Activated CD8-positive, alpha-beta memory T cell treated with anti-CD3 and anti-CD28 coated beads, Interleukin-2, amount 50 U/mL, for 1 hour (primary cell): Measurements from ENCODE around the gene FEM1C.
"Not testable (repeated sequence)": the region's sequence is repeated elsewhere in the genome, so short reads cannot be mapped to it uniquely, and the experiment has no call there.

Source experiments
- DNase-seq: peaks from one replicate; pipeline ENCODE4 v3.0.0-alpha.2; 2020; ENCODE audit errors: extremely low read depth

The FEM1C gene

DNA sequence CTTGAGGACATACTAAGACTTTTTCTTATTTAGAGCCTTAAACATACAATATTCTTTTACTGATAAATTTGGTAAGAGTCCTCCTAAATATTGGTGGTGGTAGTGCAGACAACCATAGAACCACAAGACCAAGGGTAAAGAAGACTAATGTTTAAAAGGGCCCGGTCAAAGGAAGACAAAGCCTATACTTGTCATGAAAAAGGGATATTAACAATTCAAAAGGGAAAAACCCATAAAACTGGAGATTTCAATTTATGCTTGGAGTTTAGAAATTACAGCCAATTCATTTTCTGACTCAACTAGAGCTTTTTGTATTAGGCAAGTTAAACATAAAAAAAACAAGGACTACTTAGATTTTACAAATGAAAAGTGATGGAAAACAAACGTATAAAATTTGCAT lies 24.4 kb downstream of the FEM1C start:
- DNase-seq, result no peak

DNA sequence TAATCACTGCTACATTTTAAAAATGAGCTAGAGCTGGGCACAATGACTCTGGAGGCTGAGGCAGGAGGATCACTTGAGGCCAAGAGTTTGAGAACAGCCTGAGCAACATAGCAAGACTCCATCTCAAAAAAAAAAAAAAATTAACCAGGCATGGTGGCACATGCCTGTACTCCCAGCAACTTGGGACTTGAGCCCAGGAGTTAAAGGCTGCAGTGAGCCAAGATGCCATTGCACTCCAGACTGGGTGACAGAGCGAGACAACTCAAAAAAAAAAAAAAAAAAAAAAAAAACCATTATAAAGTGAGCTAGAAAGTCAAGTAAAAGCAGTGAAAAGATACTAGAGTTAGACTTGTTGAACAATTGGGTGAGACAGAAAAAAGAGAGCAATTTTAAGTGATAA lies 28.2 kb downstream of the FEM1C start:
- DNase-seq, result no peak

DNA sequence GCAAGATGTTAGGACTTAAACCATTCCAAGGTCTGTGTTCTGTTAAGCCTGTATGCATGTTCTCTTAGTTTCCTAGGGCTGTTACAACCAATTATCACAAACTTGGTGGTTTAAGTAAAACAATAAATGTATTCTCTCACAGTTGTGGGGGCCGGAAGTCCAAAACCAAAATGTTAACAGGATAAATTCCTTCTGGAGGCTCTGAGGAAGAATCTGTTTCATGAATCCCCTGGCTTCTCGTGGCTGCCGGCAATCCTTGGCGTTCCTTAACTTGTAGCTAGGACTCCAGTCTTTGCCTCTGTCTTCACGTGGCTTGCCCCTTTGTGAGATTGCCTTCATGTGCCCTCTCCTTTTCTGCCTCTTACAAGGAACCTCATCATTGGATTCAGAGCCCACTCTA lies 30.4 kb downstream of the FEM1C start:
- DNase-seq, result no peak

DNA sequence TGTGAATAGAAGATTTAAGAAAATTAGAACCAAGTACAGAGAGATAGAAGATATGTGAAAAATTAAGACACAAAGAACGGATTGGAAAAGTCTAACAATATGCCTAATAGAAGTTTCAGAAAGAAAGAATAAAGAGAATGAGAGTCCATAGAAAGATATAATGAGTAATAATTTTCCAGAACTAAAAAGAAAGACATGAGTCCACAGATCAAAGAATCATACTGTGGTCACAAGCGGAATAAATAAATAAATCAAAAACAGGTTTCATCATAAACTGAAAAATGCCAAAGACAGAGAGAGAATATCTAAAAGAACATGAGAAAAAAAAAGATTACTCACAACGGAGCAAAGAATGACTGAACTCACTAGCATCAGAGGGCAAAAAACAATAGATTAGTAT lies 32.9 kb downstream of the FEM1C start:
- DNase-seq, result no peak

DNA sequence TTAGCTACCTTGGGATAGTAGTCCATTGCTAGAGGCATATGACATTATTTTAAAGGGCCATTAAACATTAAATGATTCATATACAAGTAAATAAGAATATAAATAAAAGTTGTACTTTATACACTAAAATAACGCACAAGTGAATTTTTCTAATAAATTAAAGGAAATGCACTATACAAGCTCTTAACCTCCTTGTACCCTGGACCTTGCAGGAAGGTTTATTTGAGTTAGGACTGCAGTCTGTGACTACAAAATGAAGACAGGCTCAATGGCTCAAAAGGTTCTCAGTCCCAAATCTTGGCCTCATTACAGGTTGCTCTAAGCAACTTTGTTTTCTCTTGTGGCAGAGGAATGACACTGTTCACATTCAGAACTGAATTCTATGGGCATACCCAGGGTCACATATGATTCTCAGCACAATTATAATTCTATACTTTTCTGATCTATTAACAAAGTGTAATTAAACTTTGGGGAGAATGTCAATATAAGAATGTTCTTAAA lies 34.4 kb downstream of the FEM1C start:
- DNase-seq, result no peak

DNA sequence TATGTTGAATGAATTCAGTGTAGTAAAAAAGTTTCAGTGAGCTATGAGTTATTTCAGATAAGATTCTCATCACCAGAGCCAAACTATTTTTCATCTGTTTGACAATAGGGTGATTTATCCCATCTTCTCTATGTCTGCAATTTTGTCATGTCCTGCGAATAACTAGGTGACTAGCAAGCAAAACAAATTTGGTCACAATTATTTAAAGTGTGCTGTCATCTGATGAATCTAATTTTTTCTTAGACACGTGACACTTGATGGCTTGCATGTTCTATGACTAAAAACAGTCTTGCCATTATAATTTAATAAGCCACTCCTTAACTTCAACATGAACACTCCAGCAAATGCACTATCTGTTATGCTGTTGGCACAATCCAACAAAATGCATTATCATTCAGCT lies 35.0 kb downstream of the FEM1C start:
- no peak for DNase-seq

DNA sequence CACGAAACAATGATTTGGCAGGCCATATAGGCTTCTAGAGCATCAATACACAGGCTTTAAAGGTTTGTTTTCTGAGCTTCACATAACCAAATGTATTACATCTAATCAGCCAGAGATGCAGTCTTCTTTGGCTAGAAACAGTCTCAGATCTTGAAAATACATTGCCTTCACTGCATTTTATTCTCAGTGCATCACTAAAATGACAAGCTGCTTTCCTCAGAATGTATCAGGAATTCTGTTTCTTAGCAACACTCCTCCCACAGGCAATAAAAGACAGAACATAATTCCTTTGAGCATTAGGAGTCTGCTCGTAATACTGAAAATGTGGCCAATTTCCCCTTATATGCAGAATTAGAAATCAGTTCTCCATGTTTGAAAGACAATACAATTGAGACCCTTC lies 36.9 kb downstream of the FEM1C start:
- no peak for DNase-seq

DNA sequence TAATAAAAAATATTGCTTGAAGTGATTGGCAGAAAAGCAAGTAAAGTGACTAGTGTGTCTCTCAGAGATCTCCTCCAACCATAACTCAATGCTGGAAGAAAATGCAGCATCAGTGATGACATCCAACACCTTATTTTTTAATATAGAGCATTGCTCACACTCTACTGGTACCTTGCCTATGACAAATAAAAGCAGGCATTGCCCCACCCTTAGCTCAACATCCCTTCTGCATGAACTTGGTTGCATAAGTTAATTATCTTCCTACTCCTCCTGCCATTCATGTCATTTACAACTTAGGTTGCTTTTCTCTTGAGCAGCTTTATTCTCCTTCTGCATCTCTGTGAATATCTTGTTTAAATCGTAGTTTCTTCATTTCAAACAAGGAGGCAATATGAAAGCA lies 41.2 kb downstream of the FEM1C start:
- no peak for DNase-seq

DNA sequence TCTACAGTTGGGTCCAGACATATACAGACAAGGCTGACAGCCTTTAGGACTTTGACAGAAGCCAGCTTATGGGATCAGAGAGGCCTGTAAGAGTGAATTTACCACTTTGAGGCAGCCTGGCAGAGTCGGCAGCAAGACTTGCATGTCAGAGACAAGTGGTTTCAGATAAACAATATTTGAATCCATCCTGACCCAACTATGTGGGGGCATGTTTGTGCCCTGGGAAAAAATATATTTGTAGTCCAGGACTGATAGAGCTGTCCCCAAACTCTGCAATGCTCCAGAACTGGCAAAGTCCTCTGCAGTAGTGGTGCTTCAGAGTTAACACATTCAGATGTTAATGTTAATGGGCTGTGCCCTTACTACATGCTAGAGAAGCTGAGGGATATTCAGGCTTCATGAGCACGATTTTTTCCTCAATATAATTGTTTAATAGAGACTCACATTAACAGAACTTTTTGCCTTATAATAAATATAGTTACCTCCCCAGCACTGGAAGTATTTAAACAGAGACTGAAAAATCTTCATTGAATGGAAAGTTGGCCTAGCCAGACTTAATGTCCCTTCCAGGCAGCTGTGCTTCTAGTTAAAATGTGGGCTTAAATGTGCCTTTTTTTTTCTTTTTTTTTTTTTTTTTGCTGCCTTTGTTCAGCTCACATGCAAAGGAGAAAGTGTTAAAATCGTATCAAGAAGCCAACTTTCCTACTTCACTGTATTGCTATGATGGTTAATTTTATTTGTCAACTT lies 42.9 kb downstream of the FEM1C start:
- no peak for DNase-seq

DNA sequence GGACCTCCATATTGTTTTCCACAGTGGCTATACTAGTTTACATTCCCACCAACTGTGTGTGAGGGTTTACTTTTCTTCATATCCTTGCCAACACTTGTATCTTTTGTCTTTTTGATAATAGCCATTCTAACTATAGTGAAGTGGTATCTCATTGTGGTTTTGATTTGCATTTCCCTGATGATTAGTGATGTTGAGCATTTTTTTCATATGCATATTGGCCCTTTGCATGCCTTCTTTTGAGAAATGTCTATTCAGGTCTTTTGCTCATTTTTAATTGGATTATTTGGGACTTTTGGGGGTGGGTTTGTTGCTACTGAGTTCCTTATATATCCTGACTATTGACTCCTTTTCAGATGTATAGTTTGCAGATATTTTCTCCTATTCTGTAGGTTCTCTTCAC lies 44.4 kb downstream of the FEM1C start:
- DNase-seq, result no peak

DNA sequence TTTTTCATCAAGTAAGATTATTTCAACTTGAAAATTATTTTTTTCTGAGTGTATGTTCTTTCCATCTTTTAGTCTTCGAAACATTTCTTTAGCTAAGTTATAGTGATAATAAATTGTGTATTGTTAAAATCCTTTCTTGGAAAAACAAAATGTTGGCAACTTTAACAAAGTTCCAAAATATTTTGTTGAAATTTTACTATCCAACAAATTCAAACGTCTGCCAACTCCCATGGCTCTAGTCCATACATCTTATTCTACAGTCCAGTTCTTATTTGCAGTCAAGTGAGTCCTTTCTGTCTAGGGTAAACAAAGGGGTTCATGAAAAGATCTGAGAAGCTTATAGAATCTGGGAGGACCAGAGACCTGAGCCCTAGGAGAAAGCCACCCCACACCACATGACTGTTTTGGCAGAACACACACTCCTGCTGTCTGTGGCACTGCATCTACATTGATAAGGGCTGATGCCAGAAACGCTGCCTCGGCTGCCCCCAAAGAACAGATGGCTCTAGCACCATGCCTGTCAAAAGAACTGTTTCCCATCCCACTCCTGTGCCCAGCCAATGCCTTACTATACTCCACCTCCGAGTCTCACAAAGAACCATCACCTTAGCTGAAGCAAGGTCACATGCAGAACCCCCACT lies 47.5 kb downstream of the FEM1C start:
- no peak for DNase-seq

DNA sequence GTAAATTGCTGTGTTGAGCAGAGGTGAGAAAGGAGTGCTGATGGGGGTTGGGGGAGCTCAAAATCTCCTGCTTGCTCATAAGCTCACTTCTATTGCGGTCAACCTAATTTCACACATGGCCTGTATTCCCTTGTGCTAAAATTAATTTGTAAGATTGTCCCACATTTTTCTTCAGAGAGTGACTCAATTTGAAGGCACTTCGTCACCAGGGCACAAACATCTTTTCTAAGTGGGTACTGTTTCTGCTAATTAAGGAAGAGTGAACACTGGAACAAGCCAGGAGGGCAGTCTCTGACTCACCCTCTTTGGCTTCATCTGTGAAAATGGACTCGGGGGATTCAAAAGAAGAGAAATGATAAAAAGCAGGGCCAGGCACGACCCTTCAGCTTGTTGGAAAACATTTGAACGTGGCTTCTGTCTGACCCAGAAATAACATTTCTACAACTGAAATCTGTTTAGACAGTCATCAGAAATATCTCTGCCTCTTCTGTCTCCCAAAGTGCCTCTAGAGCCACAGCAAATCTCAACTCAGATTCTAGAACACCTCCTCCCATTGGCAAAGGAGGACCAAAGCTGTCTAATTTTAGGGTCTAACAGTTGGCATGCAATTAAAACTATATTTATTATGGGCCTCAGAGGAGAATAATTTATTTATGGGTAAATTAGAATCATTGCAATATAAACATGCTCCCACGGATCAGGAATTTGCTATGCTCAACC lies 49.8 kb downstream of the FEM1C start:
- DNase-seq, result no peak

DNA sequence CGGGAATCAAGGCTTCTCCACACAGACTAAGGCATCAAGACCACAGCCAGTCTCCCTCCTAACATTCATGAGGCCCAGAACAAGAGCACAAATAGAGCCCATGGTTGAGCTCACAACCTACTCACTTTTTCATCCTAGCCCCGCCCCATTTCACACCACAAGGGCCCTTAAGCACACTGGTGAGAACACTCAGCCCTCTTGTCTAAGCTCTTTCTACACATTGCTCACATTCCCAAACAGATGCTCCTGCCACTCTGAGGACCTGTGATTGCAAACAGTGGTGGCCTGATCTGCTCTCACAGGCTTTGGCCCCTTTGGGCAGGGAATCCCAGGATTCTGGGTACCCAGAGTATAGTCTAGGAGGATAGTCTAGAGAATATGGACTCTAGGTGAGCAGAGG lies 54.0 kb downstream of the FEM1C start:
- no peak for DNase-seq

DNA sequence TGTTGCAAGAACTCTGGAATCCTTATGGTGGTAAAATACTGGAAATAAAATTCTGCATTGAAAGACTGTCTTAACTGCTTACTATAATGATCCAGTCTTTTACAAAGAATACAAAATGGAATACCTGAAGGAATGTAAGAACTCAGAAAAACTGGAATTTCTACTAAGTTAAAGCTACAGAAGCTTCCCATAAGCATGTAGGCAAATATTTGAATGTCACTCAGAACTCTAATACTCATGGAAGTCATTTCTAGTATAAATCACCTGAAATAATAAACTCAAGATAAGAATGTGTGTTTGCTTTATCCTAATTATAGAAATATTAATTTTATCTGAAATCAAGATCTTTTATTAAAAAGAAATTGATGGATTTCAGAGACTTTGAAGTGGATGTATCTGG lies 54.8 kb downstream of the FEM1C start:
- DNase-seq, result no peak

DNA sequence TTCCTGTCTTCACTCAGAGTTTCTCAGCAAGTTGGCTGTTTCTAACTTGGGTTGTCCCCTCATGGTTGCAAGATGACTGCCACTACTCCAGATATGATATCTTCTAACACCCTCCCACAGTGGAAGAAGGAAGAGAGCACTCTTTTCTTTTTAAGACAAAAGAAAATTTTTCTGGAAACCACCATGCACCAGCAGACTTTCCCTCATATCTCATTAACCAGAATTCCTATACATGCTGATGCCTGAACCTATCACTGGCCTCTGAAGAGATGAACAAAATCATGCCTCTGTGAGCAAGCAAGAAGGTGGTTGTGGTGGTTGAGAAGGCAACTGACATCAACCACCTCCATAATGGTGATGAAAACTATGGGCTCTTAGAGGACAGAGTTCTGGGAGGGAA lies 56.8 kb downstream of the FEM1C start:
- DNase-seq, result no peak

DNA sequence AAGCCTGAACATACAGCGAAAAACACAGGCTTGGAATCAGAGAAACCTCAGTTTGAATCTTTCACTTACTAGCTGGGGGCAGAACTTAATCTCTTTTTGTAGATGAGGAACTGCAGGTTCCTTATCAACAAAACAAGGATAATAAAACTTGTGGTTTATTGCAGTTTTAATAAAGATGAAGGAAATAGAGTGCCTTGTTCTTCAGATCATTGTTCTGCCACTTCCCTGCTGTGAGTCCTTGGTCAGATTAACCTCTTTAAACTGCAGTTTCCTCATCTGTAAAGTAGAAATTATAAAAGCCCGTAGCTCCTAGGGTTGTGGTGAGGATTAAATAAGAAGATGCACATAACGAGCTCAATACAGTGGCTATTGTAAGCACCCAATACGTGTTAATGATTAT lies 57.4 kb downstream of the FEM1C start:
- no peak for DNase-seq

DNA sequence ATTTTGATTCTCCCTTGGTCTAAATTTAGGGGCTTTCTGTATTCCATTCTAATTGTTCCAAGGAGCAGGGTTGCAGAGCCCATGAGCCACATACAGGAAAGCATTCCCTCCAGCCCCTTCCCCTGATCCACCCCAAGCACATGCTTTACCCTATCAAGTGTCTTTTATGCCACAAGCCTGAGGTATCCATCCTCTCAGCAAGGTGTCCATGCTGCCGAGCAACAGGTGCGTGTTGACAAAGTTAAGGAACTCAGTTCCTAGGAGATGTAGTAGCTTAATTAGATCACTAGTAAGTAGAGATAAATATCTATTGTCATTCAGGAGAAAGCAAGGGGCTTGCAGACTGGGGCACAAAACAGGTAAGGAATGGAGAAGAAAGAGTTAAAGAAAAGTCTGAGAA lies 57.8 kb downstream of the FEM1C start:
- DNase-seq, result no peak

DNA sequence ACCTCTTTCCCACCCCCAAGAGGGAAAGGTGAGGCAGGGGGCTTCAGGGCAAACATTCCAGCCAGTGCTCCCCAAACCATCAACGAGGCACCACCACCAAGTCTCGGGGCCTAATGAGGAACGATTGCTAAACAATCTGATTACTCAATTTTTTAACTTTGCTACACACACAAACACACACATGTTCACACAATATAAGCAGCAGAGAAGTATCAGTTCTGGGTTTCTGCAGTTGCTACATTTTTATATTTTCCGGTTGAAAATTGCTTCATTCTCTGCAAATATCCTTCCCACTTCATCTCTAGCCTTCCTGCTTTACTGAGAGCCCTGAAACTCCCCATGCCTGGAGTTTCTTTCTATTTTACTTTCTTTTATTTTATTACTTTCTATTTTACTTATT lies 60.2 kb downstream of the FEM1C start:
- DNase-seq, result no peak

DNA sequence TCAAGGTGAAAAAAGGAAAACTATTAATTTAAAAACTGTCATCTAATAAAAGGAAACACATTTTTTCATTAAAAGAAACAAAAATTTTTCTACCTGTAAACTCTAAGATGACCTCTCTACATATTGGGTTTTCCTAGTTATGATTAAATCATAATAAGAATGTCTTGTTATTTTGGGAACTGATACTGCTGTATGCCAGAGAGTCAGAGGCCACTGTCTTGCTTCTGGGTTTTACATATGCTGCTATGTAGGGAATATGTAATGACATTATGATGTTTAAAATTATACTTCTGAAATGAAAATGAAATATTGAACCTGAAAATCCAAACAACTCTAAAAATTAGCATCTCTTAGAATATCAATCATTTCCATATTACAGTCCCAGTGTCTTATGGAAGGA lies 63.7 kb downstream of the FEM1C start:
- no peak for DNase-seq

DNA sequence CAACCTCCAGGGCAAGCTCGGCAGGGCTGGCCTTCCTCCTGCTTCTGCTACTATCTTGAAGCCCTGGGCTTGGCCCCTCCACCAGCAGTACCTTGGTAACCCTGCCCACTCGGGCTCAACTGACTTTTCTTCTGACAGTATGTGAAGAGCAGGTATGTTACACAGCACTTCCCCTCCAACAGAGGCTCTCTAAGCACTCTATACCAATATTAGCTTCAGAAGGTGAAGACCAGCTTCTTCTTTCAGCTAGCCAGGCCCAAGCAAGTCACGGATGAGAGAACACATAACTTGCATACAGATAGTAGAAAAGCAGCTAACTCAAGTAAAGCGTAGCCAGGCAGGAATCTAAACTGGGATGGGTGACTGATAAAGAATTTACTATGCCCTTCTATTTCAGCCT lies 64.3 kb downstream of the FEM1C start:
- no peak for DNase-seq

DNA sequence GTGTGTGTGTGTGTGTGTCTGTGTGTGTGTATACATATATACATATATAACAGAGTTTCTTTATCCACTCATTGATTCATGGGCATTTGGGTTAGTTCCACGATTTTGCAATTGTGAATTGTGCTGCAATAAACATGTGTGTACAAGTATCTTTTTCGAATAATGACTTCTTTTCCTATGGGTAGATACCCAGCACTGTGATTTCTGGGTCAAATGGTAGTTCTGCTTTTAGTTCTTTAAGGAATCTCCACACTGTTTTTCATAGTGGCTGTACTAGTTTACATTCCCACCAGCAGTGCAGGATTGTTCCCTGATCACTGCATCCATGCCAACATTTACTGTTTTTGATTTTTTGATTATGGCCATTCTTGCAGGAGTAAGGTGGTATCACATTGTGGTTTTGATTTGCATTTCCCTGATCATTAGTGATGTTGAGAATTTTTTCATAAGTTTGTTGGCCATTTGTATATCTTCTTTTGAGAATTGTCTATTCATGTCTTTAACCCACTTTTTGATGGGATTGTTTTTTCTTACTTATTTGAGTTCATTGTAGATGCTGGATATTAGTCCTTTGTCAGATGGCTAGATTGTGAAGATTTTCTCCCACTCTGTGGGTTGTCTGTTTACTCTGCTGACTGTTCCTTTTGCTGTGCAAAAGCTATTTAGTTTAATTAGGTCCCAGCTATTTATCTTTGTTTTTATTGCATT lies 65.3 kb downstream of the FEM1C start:
- not testable (repeated sequence) for DNase-seq

DNA sequence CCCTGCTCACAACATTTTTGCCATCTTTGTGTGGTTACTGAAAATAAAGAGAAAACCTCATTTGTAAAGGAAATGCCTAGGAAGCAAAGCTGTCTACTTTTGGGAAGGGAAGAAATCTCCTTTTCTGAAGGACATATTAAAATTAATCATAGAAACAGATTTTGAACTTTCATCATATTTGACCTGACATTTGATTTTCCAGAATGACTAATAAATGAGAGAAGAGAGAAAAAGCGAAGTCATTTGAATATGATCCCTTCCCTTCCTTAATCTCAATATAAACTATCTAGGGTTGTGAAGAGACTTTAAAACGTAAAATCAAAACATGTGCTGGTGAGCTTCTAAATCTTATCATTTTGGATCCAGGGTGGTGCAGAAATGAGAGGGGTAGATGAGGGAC lies 66.3 kb downstream of the FEM1C start:
- DNase-seq, result no peak
